Measurements from ENCODE around the gene PRLR.
"Not testable (repeated sequence)": the region's sequence is repeated elsewhere in the genome, so short reads cannot be mapped to it uniquely, and the experiment has no call there.

PRLR gene

GRCh38 chr5:35198075-35198474 lies 32.2 kb downstream of the PRLR start:
- in situ Hi-C loops (cut with HindIII; ENCODE audit: low sequenced_read_pairs): no loop called here

GRCh38 chr5:35197351-35197750 lies 32.9 kb downstream of the PRLR start:
- in situ Hi-C loops (cut with HindIII; ENCODE audit: low sequenced_read_pairs): no loop called here

- in situ Hi-C loops (cut with HindIII; ENCODE audit: low sequenced_read_pairs): no loop called here
Measured at GRCh38 chr5:35195472-35195852, 34.8 kb downstream of the PRLR start.

- in situ Hi-C loops (cut with HindIII; ENCODE audit: low sequenced_read_pairs): no loop called here
Measured at GRCh38 chr5:35194635-35195471, 35.4 kb downstream of the PRLR start.

GRCh38 chr5:35192506-35192905 lies 37.8 kb downstream of the PRLR start:
- in situ Hi-C loops (cut with HindIII; ENCODE audit: low sequenced_read_pairs): no loop called here

- in situ Hi-C loops (cut with HindIII; ENCODE audit: low sequenced_read_pairs): not testable (repeated sequence)
Measured at GRCh38 chr5:35189801-35190200, 40.5 kb downstream of the PRLR start.

GRCh38 chr5:35188031-35188457 lies 42.2 kb downstream of the PRLR start:
- in situ Hi-C loops (cut with HindIII; ENCODE audit: low sequenced_read_pairs): no loop called here

GRCh38 chr5:35187621-35188020 lies 42.7 kb downstream of the PRLR start:
- in situ Hi-C loops (cut with HindIII; ENCODE audit: low sequenced_read_pairs): not testable (repeated sequence)

- in situ Hi-C loops (cut with HindIII; ENCODE audit: low sequenced_read_pairs): no loop called here
Measured at GRCh38 chr5:35186749-35187148, 43.5 kb downstream of the PRLR start.

GRCh38 chr5:35185518-35185917 lies 44.8 kb downstream of the PRLR start:
- in situ Hi-C loops (cut with HindIII; ENCODE audit: low sequenced_read_pairs): no loop called here

- in situ Hi-C loops (cut with HindIII; ENCODE audit: low sequenced_read_pairs): no loop called here
Measured at GRCh38 chr5:35183556-35183955, 46.7 kb downstream of the PRLR start.

- in situ Hi-C loops (cut with HindIII; ENCODE audit: low sequenced_read_pairs): no loop called here
Measured at GRCh38 chr5:35182910-35183535, 47.3 kb downstream of the PRLR start.

- in situ Hi-C loops (cut with HindIII; ENCODE audit: low sequenced_read_pairs): no loop called here
Measured at GRCh38 chr5:35182486-35182885, 47.8 kb downstream of the PRLR start.

- in situ Hi-C loops (cut with HindIII; ENCODE audit: low sequenced_read_pairs): no loop called here
Measured at GRCh38 chr5:35180046-35180445, 50.2 kb downstream of the PRLR start.

GRCh38 chr5:35177783-35178182 lies 52.5 kb downstream of the PRLR start:
- in situ Hi-C loops (cut with HindIII; ENCODE audit: low sequenced_read_pairs): no loop called here

GRCh38 chr5:35172533-35172932 lies 57.8 kb downstream of the PRLR start:
- in situ Hi-C loops (cut with HindIII; ENCODE audit: low sequenced_read_pairs): no loop called here

GRCh38 chr5:35171991-35172390 lies 58.3 kb downstream of the PRLR start:
- in situ Hi-C loops (cut with HindIII; ENCODE audit: low sequenced_read_pairs): no loop called here

GRCh38 chr5:35171078-35171477 lies 59.2 kb downstream of the PRLR start:
- in situ Hi-C loops (cut with HindIII; ENCODE audit: low sequenced_read_pairs): no loop called here

GRCh38 chr5:35166043-35166442 lies 64.2 kb downstream of the PRLR start:
- in situ Hi-C loops (cut with HindIII; ENCODE audit: low sequenced_read_pairs): no loop called here

GRCh38 chr5:35164860-35165542 lies 65.3 kb downstream of the PRLR start:
- in situ Hi-C loops (cut with HindIII; ENCODE audit: low sequenced_read_pairs): no loop called here

- in situ Hi-C loops (cut with HindIII; ENCODE audit: low sequenced_read_pairs): no loop called here
Measured at GRCh38 chr5:35163710-35164033, 66.6 kb downstream of the PRLR start.
